GM12878 (cell line): ENCODE measurements around the gene ATP10D. TPM values are rescaled to one million over a fixed set of nuclear protein-coding genes. Genes with fewer than 3 reads are reported as not detected.

ENCODE experiments used
- ATAC-seq: fragments of 200-7000 bp; cut with Tn5 transposase; 3 replicates; pipeline ENCODE4 v1.9.1; 2020; ENCODE audit warnings: mild to moderate bottlenecking, moderate library complexity
- BruUV-seq: library from RNA; stranded (reverse); fragments of 400-500 nt; replicated peaks from 2 replicates; lab custom pipeline; 2021; lab: Mats Ljungman, UMichigan
- CTCF ChIA-PET: fragments of 300-600 bp; sonication (Branson Sonifier 250); formaldehyde crosslinking; extraction: SDS; loops from one replicate; lab custom pipeline; 2021; ENCODE audit warnings: inconsistent platforms; lab: Yijun Ruan, JAX
- POLR2A ChIA-PET: fragments of 350-600 bp; formaldehyde crosslinking; extraction: SDS; loops from one replicate; lab custom pipeline; 2021; ENCODE audit warnings: inconsistent platforms; lab: Charles Lee
- RAD21 ChIA-PET: fragments of 300-600 bp; sonication (Branson Sonifier 250); formaldehyde crosslinking; loops from one replicate; lab custom pipeline; 2023; ENCODE audit warnings: antibody characterized with exemption; ENCODE audit not compliant: unreplicated experiment; lab: Charles Lee
- SMC1A ChIA-PET: fragments of 300-600 bp; sonication (Branson Sonifier 250); formaldehyde crosslinking; loops from one replicate; lab custom pipeline; 2023; ENCODE audit not compliant: unreplicated experiment, uncharacterized antibody; lab: Charles Lee
- DNase-seq: peaks from one replicate; pipeline ENCODE4 v3.0.0-alpha.2; 2011; ENCODE audit warnings: low read depth, low spot score
- FAIRE-seq: peaks from 3 replicates; lab custom pipeline; 2011; peaks lifted over from hg19 to GRCh38; lab: Jason Lieb, UNC
- H2AFZ ChIP-seq: 2 replicates; pipeline ENCODE4 v1.6.0; 2011; ENCODE audit warnings: low read depth, low read length, control low read depth; ENCODE audit not compliant: control insufficient read depth
- H3K27ac ChIP-seq: 2 replicates; pipeline ENCODE4 v1.5.1; 2011; ENCODE audit warnings: control low read depth; ENCODE audit not compliant: control insufficient read depth, insufficient read depth
- H3K27me3 ChIP-seq, 2 experiments: replicated peaks in 1 of 2; 2 replicates each; pipeline versions ENCODE4 v1.6.0 to v1.6.1; 2011; ENCODE audit warnings: low read length in 1 of 2; ENCODE audit not compliant: control insufficient read depth in 2 of 2, insufficient read depth in 2 of 2
- H3K36me3 ChIP-seq, 2 experiments: 2 replicates each; pipeline ENCODE4 v1.5.1; 2011; ENCODE audit warnings: low read length in 1 of 2; ENCODE audit not compliant: control insufficient read depth in 2 of 2, insufficient read depth in 2 of 2
- H3K4me1 ChIP-seq: 2 replicates; pipeline ENCODE4 v1.6.1; 2011; ENCODE audit warnings: mild to moderate bottlenecking, low read length, moderate library complexity, mixed read lengths; ENCODE audit not compliant: control insufficient read depth, insufficient read depth
- H3K4me2 ChIP-seq: 2 replicates; pipeline ENCODE4 v1.6.0; 2011; ENCODE audit warnings: control low read depth; ENCODE audit not compliant: control insufficient read depth, insufficient read depth
- H3K4me3 ChIP-seq: fragments of 200-600 bp; sonication (generic); 2 replicates; pipeline ENCODE4 v1.5.1; 2016
- H3K79me2 ChIP-seq: 2 replicates; pipeline ENCODE4 v1.6.0; 2011; ENCODE audit warnings: low read length; ENCODE audit not compliant: control insufficient read depth, insufficient read depth
- H3K9ac ChIP-seq: 2 replicates; pipeline ENCODE4 v1.8.0; 2011; ENCODE audit warnings: low read length, control low read depth, mixed read lengths; ENCODE audit not compliant: control insufficient read depth, insufficient read depth
- H3K9me3 ChIP-seq: replicated peaks from 3 replicates; pipeline ENCODE4 v1.5.1; 2011; ENCODE audit warnings: mild to moderate bottlenecking, low read length; ENCODE audit not compliant: control insufficient read depth, insufficient read depth
- H4K20me1 ChIP-seq: 2 replicates; pipeline ENCODE4 v1.6.0; 2011; ENCODE audit not compliant: control insufficient read depth, insufficient read depth
- ATF7 ChIP-seq: fragments of 450-650 bp; IDR thresholded peaks from 2 replicates; pipeline ENCODE4 v1.6.1; 2016; ENCODE audit warnings: low read depth, mild to moderate bottlenecking
- CHD2 ChIP-seq: IDR thresholded peaks from 2 replicates; pipeline ENCODE4 v1.6.1; 2011; ENCODE audit warnings: low read depth, low read length, improper control_type of control experiment, borderline replicate concordance
- IRF3 ChIP-seq: fragments of 450-650 bp; IDR thresholded peaks from 2 replicates; pipeline ENCODE4 v1.6.1; 2014; ENCODE audit warnings: mild to moderate bottlenecking
- MAX ChIP-seq: IDR thresholded peaks from 2 replicates; pipeline ENCODE4 v1.6.1; 2012; ENCODE audit warnings: low read depth, low read length, improper control_type of control experiment
- MXI1 ChIP-seq: fragments of 150-350 bp; IDR thresholded peaks from 2 replicates; pipeline ENCODE4 v1.6.1; 2011; ENCODE audit warnings: low read depth, mild to moderate bottlenecking, inconsistent platforms, low read length, improper control_type of control experiment
- NFYA ChIP-seq: IDR thresholded peaks from 2 replicates; pipeline ENCODE4 v1.6.1; 2011; ENCODE audit warnings: low read depth, mild to moderate bottlenecking, low read length, improper control_type of control experiment, borderline replicate concordance
- NKRF ChIP-seq: fragments of 450-650 bp; conservative IDR thresholded peaks from 2 replicates; pipeline ENCODE4 v1.6.1; 2017; ENCODE audit warnings: mild to moderate bottlenecking, moderate library complexity
- SMAD5 ChIP-seq: IDR thresholded peaks from 2 replicates; pipeline ENCODE4 v1.6.1; 2016; ENCODE audit warnings: antibody characterized with exemption, low read depth
- WGBS: methylation state at CpG from one replicate; pipeline ENCODE4 v1.1.6; 2016; ENCODE audit warnings: low lambda C conversion rate; ENCODE audit not compliant: insufficient replicate concordance, insufficient coverage; ENCODE audit errors: missing lambda C conversion rate; 5-methylcytosine and 5-hydroxymethylcytosine counted together
- in situ Hi-C: fragments of 300-500 bp; cut with MboI; formaldehyde crosslinking; loops from 9 replicates; pipeline ENCODE4 v1.14.3; 2018; ENCODE audit warnings: mixed read lengths
- intact Hi-C: fragments of 100-400 bp; cut with micrococcal nuclease; formaldehyde crosslinking; loops from one replicate; pipeline ENCODE4 v1.14.2; 2022; ENCODE audit not compliant: unreplicated experiment
- polyA plus RNA-seq, 11 experiments: library from polyadenylated mRNA; depleted of rRNA in 4 of 11; unstranded in 6 of 11; stranded (reverse) in 5 of 11; fragments of >200 nt; fragmentation: Nextera tagmentation in 4 of 11; fragmentation: Illumina TruSeq in 1 of 11; extraction: Ambion mirVana in 4 of 11; extraction: Trizol in 1 of 11; gene quantifications; 1 replicate in 1 of 11; 2 replicates in 10 of 11; pipeline versions ENCODE4 v1.2.1 to v1.2.3, GENCODE V29; 2011 to 2016; ENCODE audit warnings: inconsistent platforms in 2 of 11, missing spikeins in 2 of 11, low read depth in 1 of 11
- total RNA-seq, 4 experiments: library from RNA; depleted of rRNA in 3 of 4; stranded (reverse); fragments of >200 nt in 3 of 4; fragmentation: Illumina TruSeq in 1 of 4; extraction: Trizol in 1 of 4; gene quantifications; 2 replicates each; pipeline versions ENCODE4 v1.2.1 to v1.2.3, GENCODE V29; 2013 to 2021

ATP10D gene
- total and polyA plus RNA-seq, 10 of the 15 experiments (the other 5 are each of a cell fraction or from before 2014, with no cell fraction given) = 10.2 to 50.3 (median 19.1) TPM

- Histone ChIP-seq H3K4me1 (peaks cover 13% of the 10 kb centered on the region), H3K27me3 (no peaks in the 10 kb centered on the region), H3K36me3 (peaks cover 4 to 24% of the 10 kb centered on the region in 2 experiments), H3K4me3 (no peak overlapping the region), H3K4me2 (no peak overlapping the region), H3K9me3 (peaks cover 9% of the 10 kb centered on the region), H3K9ac (no peak overlapping the region), H3K27ac (no peak overlapping the region), H3K79me2 (no peaks in the 10 kb centered on the region; the same call in 1 of the 2 replicates), H4K20me1 (no peaks in the 10 kb centered on the region), H2AFZ (no peak overlapping the region)
- no peak for ATAC-seq
- TF ChIP-seq SMAD5 (no peak), MXI1 (no peak), ATF7 (no peak), IRF3 (no peak), NFYA (no peak), MAX (no peak), CHD2 (no peak), NKRF (no peak)
- WGBS = 96% methylated on average over 4 of the region's 4 CpGs
- ChIA-PET POLR2A (interaction anchor here (1.1 to 1.8 kb wide), 6 partner anchors 13 to 48 kb away, joined by 3 to 7 read pairs (median 4); partner anchors contain the start of gene ATP10D), RAD21 (interaction anchor here (1.2 to 4.0 kb wide), 6 partner anchors 13 to 70 kb away, joined by 3 to 25 read pairs (median 9); partner anchors contain the start of genes ATP10D and COMMD8), CTCF (interaction anchor here (0.8 to 4.0 kb wide), 11 partner anchors 12 to 69 kb away, joined by 3 to 23 read pairs (median 6); partner anchors contain the start of genes ATP10D and COMMD8), SMC1A (interaction anchor here (0.8 to 5.2 kb wide), 12 partner anchors 12 to 307 kb away, joined by 3 to 72 read pairs (median 10); partner anchors contain the start of gene ATP10D)
- no TSS peak for BruUV-seq
- no peak for DNase-seq
- in situ Hi-C loops (no loop called here), intact Hi-C loops (no loop called here)
- FAIRE-seq = no peak
Observed at GRCh38 chr4:47532658-47533057, 47.6 kb downstream of the ATP10D start.
